Measurements from ENCODE around the gene UBALD2. TPM values are rescaled to one million over a fixed set of nuclear protein-coding genes. Genes with fewer than 3 reads are reported as not detected.

UBALD2 gene
- polyA plus RNA-seq, 2 of the 4 experiments (the other 2 are of a cell fraction), result 12.8 to 21.5 TPM

- WGBS (ENCODE audit: missing lambda C conversion rate), result 66% methylated on average over 4 of the region's 4 CpGs
- Histone ChIP-seq H3K4me1 (no peaks in the 10 kb centered on the region), H3K4me3 (no peak overlapping the region), H3K27ac (no peak overlapping the region), H3K4me2 (no peak overlapping the region), H3K9me3 (no peaks in the 10 kb centered on the region)
- no peak for FAIRE-seq
- ChIA-PET CTCF (interaction anchor here (1.1 to 19.0 kb wide), 11 partner anchors 8 to 422 kb away, joined by 3 to 285 read pairs (median 6); partner anchors contain the start of genes CDK3 and SPHK1), POLR2A (no interaction called here)
- no peak for DNase-seq (ENCODE audit: low read depth in 1 of 2, low spot score in 1 of 2)
- TF ChIP-seq JUNB (IDR thresholded peaks at IDR 0.05), result no peak
- no peak for TF ChIP-seq CHD2 (IDR thresholded peaks at IDR 0.05; ENCODE audit: low read length, partially characterized antibody)
- TF ChIP-seq KDM5A (IDR thresholded peaks at IDR 0.05), result no peak
- no peak for TF ChIP-seq RCOR1 (IDR thresholded peaks at IDR 0.05; ENCODE audit: low read depth, low read length)
- TF ChIP-seq, protein P1, sequence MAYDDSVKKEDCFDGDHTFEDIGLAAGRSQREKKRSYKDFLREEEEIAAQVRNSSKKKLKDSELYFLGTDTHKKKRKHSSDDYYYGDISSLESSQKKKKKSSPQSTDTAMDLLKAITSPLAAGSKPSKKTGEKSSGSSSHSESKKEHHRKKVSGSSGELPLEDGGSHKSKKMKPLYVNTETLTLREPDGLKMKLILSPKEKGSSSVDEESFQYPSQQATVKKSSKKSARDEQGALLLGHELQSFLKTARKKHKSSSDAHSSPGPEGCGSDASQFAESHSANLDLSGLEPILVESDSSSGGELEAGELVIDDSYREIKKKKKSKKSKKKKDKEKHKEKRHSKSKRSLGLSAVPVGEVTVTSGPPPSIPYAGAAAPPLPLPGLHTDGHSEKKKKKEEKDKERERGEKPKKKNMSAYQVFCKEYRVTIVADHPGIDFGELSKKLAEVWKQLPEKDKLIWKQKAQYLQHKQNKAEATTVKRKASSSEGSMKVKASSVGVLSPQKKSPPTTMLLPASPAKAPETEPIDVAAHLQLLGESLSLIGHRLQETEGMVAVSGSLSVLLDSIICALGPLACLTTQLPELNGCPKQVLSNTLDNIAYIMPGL (CRISPR knock-in tag; IDR thresholded peaks at IDR 0.05; ENCODE audit: borderline replicate concordance), result no peak
- no peak for TF ChIP-seq ZSCAN20 (CRISPR knock-in tag; IDR thresholded peaks at IDR 0.05)
- no peak for TF ChIP-seq RNF2 (IDR thresholded peaks at IDR 0.05; ENCODE audit: borderline replicate concordance, low read depth)
- TF ChIP-seq HOXA7 (CRISPR knock-in tag; IDR thresholded peaks at IDR 0.05), result no peak
- TF ChIP-seq HOXB5 (CRISPR knock-in tag; IDR thresholded peaks at IDR 0.05), result no peak
- TF ChIP-seq NFE2L2 (conservative IDR thresholded peaks at IDR 0.05; ENCODE audit: low read length), result no peak
- TF ChIP-seq ZFP36 (IDR thresholded peaks at IDR 0.05; ENCODE audit: borderline replicate concordance, partially characterized antibody), result no peak
- TF ChIP-seq HDAC2 (IDR thresholded peaks at IDR 0.05), result no peak
- TF ChIP-seq MAFK (IDR thresholded peaks at IDR 0.05; ENCODE audit: partially characterized antibody), result no peak
- no peak for ATAC-seq
These were observed 31.0 kb downstream of the UBALD2 start for GRCh38 chr17:76296186-76296585.

DNA sequence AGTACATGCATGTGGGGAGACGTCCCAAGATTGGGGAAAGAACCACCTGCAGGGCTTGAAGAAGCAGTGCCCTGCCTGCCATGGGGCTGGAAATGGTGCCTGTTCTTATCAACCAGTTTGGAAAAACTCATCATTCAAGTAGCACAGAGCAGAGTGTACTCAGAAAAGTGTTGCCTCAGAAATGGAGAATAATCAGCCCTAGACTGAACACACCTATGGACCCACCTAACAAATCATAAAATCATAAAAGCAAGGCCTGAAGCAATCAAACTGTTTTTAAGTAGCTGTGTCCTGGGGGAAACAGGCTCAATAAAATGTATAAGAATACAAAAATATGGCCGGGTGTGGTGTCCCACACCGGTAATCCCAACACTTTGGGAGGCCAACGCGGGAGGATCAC lies 31.7 kb downstream of the UBALD2 start:
- Histone ChIP-seq H3K9me3 (no peaks in the 10 kb centered on the region), H3K4me1 (no peaks in the 10 kb centered on the region), H3K4me2 (no peak overlapping the region), H3K27ac (no peak overlapping the region), H3K4me3 (no peak overlapping the region)
- WGBS (ENCODE audit: missing lambda C conversion rate), result 92% methylated on average over 5 of the region's 5 CpGs
- TF ChIP-seq EP300 (IDR thresholded peaks at IDR 0.05), result no peak
- no peak for TF ChIP-seq CBX2 (IDR thresholded peaks at IDR 0.05; ENCODE audit: borderline replicate concordance, low read depth)
- no peak for TF ChIP-seq ESRRA (IDR thresholded peaks at IDR 0.05; ENCODE audit: borderline replicate concordance, low read length)
- no peak for TF ChIP-seq NFE2L2 (conservative IDR thresholded peaks at IDR 0.05; ENCODE audit: low read length)
- TF ChIP-seq RFX5 (IDR thresholded peaks at IDR 0.05), result no peak
- TF ChIP-seq TP53 (CRISPR knock-in tag; IDR thresholded peaks at IDR 0.05), result no peak
- no peak for TF ChIP-seq CBX8 (IDR thresholded peaks at IDR 0.05)
- TF ChIP-seq, protein P2, sequence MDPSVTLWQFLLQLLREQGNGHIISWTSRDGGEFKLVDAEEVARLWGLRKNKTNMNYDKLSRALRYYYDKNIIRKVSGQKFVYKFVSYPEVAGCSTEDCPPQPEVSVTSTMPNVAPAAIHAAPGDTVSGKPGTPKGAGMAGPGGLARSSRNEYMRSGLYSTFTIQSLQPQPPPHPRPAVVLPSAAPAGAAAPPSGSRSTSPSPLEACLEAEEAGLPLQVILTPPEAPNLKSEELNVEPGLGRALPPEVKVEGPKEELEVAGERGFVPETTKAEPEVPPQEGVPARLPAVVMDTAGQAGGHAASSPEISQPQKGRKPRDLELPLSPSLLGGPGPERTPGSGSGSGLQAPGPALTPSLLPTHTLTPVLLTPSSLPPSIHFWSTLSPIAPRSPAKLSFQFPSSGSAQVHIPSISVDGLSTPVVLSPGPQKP (IDR thresholded peaks at IDR 0.05; ENCODE audit: low read depth, low read length), result no peak
- TF ChIP-seq KDM1A (IDR thresholded peaks at IDR 0.05; ENCODE audit: low read depth), result no peak
- no peak for TF ChIP-seq REST (IDR thresholded peaks at IDR 0.05)
- TF ChIP-seq MAFK (IDR thresholded peaks at IDR 0.05; ENCODE audit: partially characterized antibody), result no peak
- TF ChIP-seq RNF2 (IDR thresholded peaks at IDR 0.05; ENCODE audit: borderline replicate concordance, low read depth), result no peak
- TF ChIP-seq ZNF302 (CRISPR knock-in tag; IDR thresholded peaks at IDR 0.05), result no peak
- no peak for TF ChIP-seq HDAC2 (IDR thresholded peaks at IDR 0.05)
- TF ChIP-seq RCOR1 (IDR thresholded peaks at IDR 0.05; ENCODE audit: low read depth, low read length), result no peak
- TF ChIP-seq GATA3 (IDR thresholded peaks at IDR 0.05; ENCODE audit: borderline replicate concordance), result no peak
- TF ChIP-seq BCL3 (IDR thresholded peaks at IDR 0.05), result no peak
- TF ChIP-seq PBX3 (IDR thresholded peaks at IDR 0.05), result no peak
- TF ChIP-seq SREBF2 (IDR thresholded peaks at IDR 0.05), result no peak
- DNase-seq (ENCODE audit: low read depth in 1 of 2, low spot score in 1 of 2) (no peak), ATAC-seq (no peak), FAIRE-seq (no peak)
- CTCF ChIA-PET, result interaction anchor here (0.6 to 19.0 kb wide), 7 partner anchors 12 to 296 kb away, joined by 3 to 285 read pairs (median 107); partner anchors contain the start of genes CDK3 and SPHK1
- POLR2A ChIA-PET, result no interaction called here
